ENCODE measurements around the gene PTPN9. TPM values are rescaled to one million over a fixed set of nuclear protein-coding genes. Genes with fewer than 3 reads are reported as not detected.
"Not testable (repeated sequence)": the region's sequence is repeated elsewhere in the genome, so short reads cannot be mapped to it uniquely, and the experiment has no call there.

PTPN9 gene
- total and polyA plus RNA-seq, 7 experiments from 2014 or later, result 11.2 to 35.6 (median 15.7) TPM

GRCh38 chr15:75525756-75526155 lies 53.4 kb downstream of the PTPN9 start:
- not testable (repeated sequence) for H3K9me3 ChIP-seq (ENCODE audit: control insufficient read depth in 2 of 3, low read length in 3 of 3); H3K4me3 Mint-ChIP-seq

GRCh38 chr15:75523011-75523410 lies 56.1 kb downstream of the PTPN9 start:
- ChIA-PET CTCF (no interaction called here), POLR2A (no interaction called here)
- peaks cover 0 to 45% (median 4%) of the 10 kb centered on the region in 3 experiments for H3K36me3 ChIP-seq (ENCODE audit: control insufficient read depth in 2 of 3, insufficient read depth in 3 of 3, low read length in 3 of 3)
- no peaks in the 10 kb centered on the region for H3K9me3 Mint-ChIP-seq
- H3K4me3 ChIP-seq (ENCODE audit: low read length), result no peak overlapping the region
- H3K27ac Mint-ChIP-seq, result no peak overlapping the region
- intact Hi-C loops (cut with micrococcal nuclease), result no loop called here
- H3K27ac ChIP-seq (ENCODE audit: low read depth, low read length), result no peak overlapping the region
- no peak for ATAC-seq
- H3K4me1 ChIP-seq (ENCODE audit: control insufficient read depth in 2 of 2, insufficient read depth in 2 of 2, low read length in 2 of 2), result no peaks in the 10 kb centered on the region
- no peak overlapping the region for H3K4me3 Mint-ChIP-seq
- H3K4me1 Mint-ChIP-seq, result peaks cover 0 to 4% (median 0%) of the 10 kb centered on the region in 7 donors
- DNase-seq, result no peak
- H3K36me3 Mint-ChIP-seq, result peaks cover 15 to 35% (median 29%) of the 10 kb centered on the region in 5 donors
- no peaks in the 10 kb centered on the region for H3K27me3 Mint-ChIP-seq
- no peaks in the 10 kb centered on the region for H3K27me3 ChIP-seq (ENCODE audit: control insufficient read depth in 2 of 2, insufficient read depth in 2 of 2, low read length in 2 of 2)
- H3K9me3 ChIP-seq (ENCODE audit: control insufficient read depth in 2 of 3, low read length in 3 of 3), result no peaks in the 10 kb centered on the region

More at GRCh38 chr15:75525756-75526155, 53.4 kb downstream of the PTPN9 start:
- H3K9me3 Mint-ChIP-seq; ATAC-seq; H3K4me1 Mint-ChIP-seq; DNase-seq; H3K4me1 ChIP-seq (ENCODE audit: control insufficient read depth in 2 of 2, insufficient read depth in 2 of 2, low read length in 2 of 2); H3K27me3 Mint-ChIP-seq; H3K4me3 ChIP-seq (ENCODE audit: low read length); intact Hi-C loops (cut with micrococcal nuclease); H3K27me3 ChIP-seq (ENCODE audit: control insufficient read depth in 2 of 2, insufficient read depth in 2 of 2, low read length in 2 of 2); H3K27ac ChIP-seq (ENCODE audit: low read depth, low read length): not testable (repeated sequence)
- POLR2A ChIA-PET, result interaction anchor here (1.0 kb wide), 1 partner anchor 113 kb away, joined by 3 read pairs; no protein-coding TSS in a partner anchor
- CTCF ChIA-PET, result interaction anchor here (0.6 kb wide), 1 partner anchor 149 kb away, joined by 5 read pairs; no protein-coding TSS in a partner anchor
- peaks cover 0 to 38% (median 4%) of the 10 kb centered on the region in 3 experiments for H3K36me3 ChIP-seq (ENCODE audit: control insufficient read depth in 2 of 3, insufficient read depth in 3 of 3, low read length in 3 of 3)
- peaks cover 15 to 31% (median 24%) of the 10 kb centered on the region in 5 donors for H3K36me3 Mint-ChIP-seq
- H3K27ac Mint-ChIP-seq, result peak overlapping the region in 1 of 9 donors; percentile 11

DNA sequence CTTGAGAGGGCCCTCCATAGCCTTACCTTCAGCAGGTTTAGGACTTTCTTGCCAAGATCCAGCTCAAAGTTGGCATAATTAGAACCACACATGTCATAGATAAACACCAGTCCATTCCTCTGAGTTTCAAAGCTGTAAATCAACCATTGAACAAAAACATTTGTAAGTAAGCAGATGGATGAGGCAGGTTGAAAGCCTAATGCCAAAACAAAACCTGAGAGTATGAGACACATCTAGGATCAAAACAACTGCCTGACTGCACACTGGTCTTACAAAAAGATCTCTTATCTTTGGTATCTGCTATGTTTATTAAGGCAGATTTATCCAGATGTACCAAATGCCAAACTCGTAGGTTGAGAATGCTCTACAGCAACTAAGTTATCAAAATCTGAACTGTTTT lies 61.9 kb downstream of the PTPN9 start:
- Mint-ChIP-seq H3K27ac (peak overlapping the region in 1 of 9 donors; percentile 6), H3K4me1 (peaks cover 0 to 2% (median 0%) of the 10 kb centered on the region in 7 donors), H3K4me3 (no peak overlapping the region), H3K9me3 (peaks cover 0 to 2% (median 0%) of the 10 kb centered on the region in 11 donors), H3K27me3 (no peaks in the 10 kb centered on the region), H3K36me3 (peaks cover 5 to 32% (median 19%) of the 10 kb centered on the region in 5 donors)
- H3K27ac ChIP-seq (ENCODE audit: low read depth, low read length), result no peak overlapping the region
- ATAC-seq (no peak), DNase-seq (no peak)
- intact Hi-C loops (cut with micrococcal nuclease), result no loop called here
- H3K4me3 ChIP-seq (ENCODE audit: low read length), result no peak overlapping the region
- CTCF ChIA-PET, result no interaction called here
- H3K4me1 ChIP-seq (ENCODE audit: control insufficient read depth in 2 of 2, insufficient read depth in 2 of 2, low read length in 2 of 2), result no peaks in the 10 kb centered on the region
- POLR2A ChIA-PET, result interaction anchor here (0.8 kb wide), 1 partner anchor 129 kb away, joined by 4 read pairs; no protein-coding TSS in a partner anchor
- peaks cover 0 to 35% (median 4%) of the 10 kb centered on the region in 3 experiments for H3K36me3 ChIP-seq (ENCODE audit: control insufficient read depth in 2 of 3, insufficient read depth in 3 of 3, low read length in 3 of 3)
- H3K27me3 ChIP-seq (ENCODE audit: control insufficient read depth in 2 of 2, insufficient read depth in 2 of 2, low read length in 2 of 2), result no peaks in the 10 kb centered on the region
- no peaks in the 10 kb centered on the region for H3K9me3 ChIP-seq (ENCODE audit: control insufficient read depth in 2 of 3, low read length in 3 of 3)

GRCh38 chr15:75508840-75509532 lies 70.1 kb downstream of the PTPN9 start:
- H3K27ac Mint-ChIP-seq, result peak overlapping the region in 5 of 9 donors; percentile 2 to 31 (median 21)
- Histone ChIP-seq H3K9me3 (ENCODE audit: control insufficient read depth in 2 of 3, low read length in 3 of 3) (no peaks in the 10 kb centered on the region), H3K36me3 (ENCODE audit: control insufficient read depth in 2 of 3, insufficient read depth in 3 of 3, low read length in 3 of 3) (peaks cover 0 to 32% (median 8%) of the 10 kb centered on the region in 3 experiments), H3K4me3 (ENCODE audit: low read length) (no peak overlapping the region), H3K4me1 (ENCODE audit: control insufficient read depth in 2 of 2, insufficient read depth in 2 of 2, low read length in 2 of 2) (no peaks in the 10 kb centered on the region), H3K27ac (ENCODE audit: low read depth, low read length) (no peak overlapping the region), H3K27me3 (ENCODE audit: control insufficient read depth in 2 of 2, insufficient read depth in 2 of 2, low read length in 2 of 2) (no peaks in the 10 kb centered on the region)
- H3K36me3 Mint-ChIP-seq, result peaks cover 0 to 16% (median 9%) of the 10 kb centered on the region in 5 donors
- intact Hi-C loops (cut with micrococcal nuclease), result loop anchor here (1.0 to 2.0 kb wide), 6 partner anchors 54 to 174 kb away; partner anchors contain the start of genes IMP3 (in 1 of the 2), MAN2C1 (in 1 of the 2), PTPN9 (in 1 of the 2) and SNUPN (in 1 of the 2)
- ATAC-seq (peak; percentile 37), DNase-seq (peak in 7 of 9 donors; percentile 38 to 65 (median 55))
- no peaks in the 10 kb centered on the region for H3K9me3 Mint-ChIP-seq
- no peak overlapping the region for H3K4me3 Mint-ChIP-seq
- ChIA-PET CTCF (interaction anchor here (0.6 to 3.9 kb wide), 10 partner anchors 9 to 201 kb away, joined by 3 to 31 read pairs (median 4); partner anchors contain the start of genes IMP3 and SNUPN), POLR2A (interaction anchor here (0.6 to 1.7 kb wide), 8 partner anchors 12 to 141 kb away, joined by 3 to 21 read pairs (median 4); partner anchors contain the start of genes IMP3, MAN2C1, PTPN9 and SNUPN)
- H3K27me3 Mint-ChIP-seq, result no peaks in the 10 kb centered on the region
- H3K4me1 Mint-ChIP-seq, result peaks cover 0 to 5% (median 4%) of the 10 kb centered on the region in 7 donors

DNA sequence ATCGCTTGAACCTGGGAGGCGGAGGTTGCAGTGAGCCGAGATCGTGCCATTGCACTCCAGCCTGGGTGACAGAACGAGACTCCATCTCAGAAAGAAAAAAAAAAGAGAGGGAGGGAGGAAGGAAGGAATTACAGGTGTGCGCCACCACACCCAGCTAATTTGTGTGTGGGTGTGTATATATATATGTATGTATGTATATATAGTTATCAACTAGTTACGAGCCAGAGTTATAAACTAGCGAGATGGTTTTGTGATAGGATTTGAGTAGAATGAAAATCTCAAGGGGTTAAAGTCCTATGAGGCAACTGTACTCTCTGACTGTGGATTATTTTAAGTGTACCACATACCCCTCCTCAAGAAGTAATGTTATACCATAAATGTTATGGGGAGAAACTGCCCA lies 76.8 kb downstream of the PTPN9 start:
- no peak overlapping the region for H3K4me3 ChIP-seq (ENCODE audit: low read length)
- no peak overlapping the region for H3K27ac Mint-ChIP-seq
- CTCF ChIA-PET, result interaction anchor here (1.1 kb wide), 1 partner anchor 9 kb away, joined by 4 read pairs; no protein-coding TSS in a partner anchor

DNA sequence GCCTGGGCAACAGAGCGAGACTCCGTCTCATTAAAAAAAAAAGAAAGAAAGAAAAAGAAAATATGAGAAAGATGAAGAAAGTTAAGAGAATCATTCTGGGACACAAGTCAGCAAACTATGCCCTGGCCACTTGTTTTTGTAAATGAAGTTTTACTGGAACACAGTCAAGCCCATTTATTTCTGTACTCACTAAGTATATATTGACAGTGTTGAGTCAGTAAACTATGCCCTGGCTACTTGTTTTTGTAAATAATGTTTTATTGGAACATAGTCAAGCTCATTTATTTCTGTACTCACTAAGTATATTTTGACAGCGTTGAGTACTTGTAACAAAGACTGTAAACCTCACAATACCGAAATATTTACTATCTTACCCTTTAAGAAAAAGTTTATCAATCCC lies 85.4 kb downstream of the PTPN9 start:
- Histone ChIP-seq H3K4me1 (ENCODE audit: control insufficient read depth in 2 of 2, insufficient read depth in 2 of 2, low read length in 2 of 2) (no peaks in the 10 kb centered on the region), H3K27me3 (ENCODE audit: control insufficient read depth in 2 of 2, insufficient read depth in 2 of 2, low read length in 2 of 2) (no peaks in the 10 kb centered on the region), H3K4me3 (ENCODE audit: low read length) (no peak overlapping the region), H3K27ac (ENCODE audit: low read depth, low read length) (no peak overlapping the region), H3K9me3 (ENCODE audit: control insufficient read depth in 2 of 3, low read length in 3 of 3) (no peaks in the 10 kb centered on the region), H3K36me3 (ENCODE audit: control insufficient read depth in 2 of 3, insufficient read depth in 3 of 3, low read length in 3 of 3) (peaks cover 0 to 5% (median 0%) of the 10 kb centered on the region in 3 experiments)
- Mint-ChIP-seq H3K36me3 (peaks cover 0 to 25% (median 12%) of the 10 kb centered on the region in 5 donors), H3K4me3 (no peak overlapping the region), H3K4me1 (peaks cover 0 to 8% (median 0%) of the 10 kb centered on the region in 7 donors), H3K27me3 (no peaks in the 10 kb centered on the region), H3K27ac (no peak overlapping the region), H3K9me3 (peaks cover 0 to 4% (median 0%) of the 10 kb centered on the region in 11 donors)
- intact Hi-C loops (cut with micrococcal nuclease), result no loop called here
- ChIA-PET POLR2A (interaction anchor here (0.7 kb wide), 1 partner anchor 97 kb away, joined by 5 read pairs; no protein-coding TSS in a partner anchor), CTCF (interaction anchor here (0.6 kb wide), 1 partner anchor 68 kb away, joined by 5 read pairs; no protein-coding TSS in a partner anchor)
- ATAC-seq (no peak), DNase-seq (no peak)

More for the DNA sequence above, 76.8 kb downstream of the PTPN9 start:
- POLR2A ChIA-PET, result no interaction called here
- peaks cover 0 to 16% (median 8%) of the 10 kb centered on the region in 3 experiments for H3K36me3 ChIP-seq (ENCODE audit: control insufficient read depth in 2 of 3, insufficient read depth in 3 of 3, low read length in 3 of 3)
- H3K9me3 ChIP-seq (ENCODE audit: control insufficient read depth in 2 of 3, low read length in 3 of 3), result no peaks in the 10 kb centered on the region
- H3K4me1 ChIP-seq (ENCODE audit: control insufficient read depth in 2 of 2, insufficient read depth in 2 of 2, low read length in 2 of 2), result no peaks in the 10 kb centered on the region
- DNase-seq, result no peak
- intact Hi-C loops (cut with micrococcal nuclease), result no loop called here
- H3K36me3 Mint-ChIP-seq, result peaks cover 0 to 26% (median 23%) of the 10 kb centered on the region in 5 donors
- no peaks in the 10 kb centered on the region for H3K27me3 Mint-ChIP-seq
- H3K27ac ChIP-seq (ENCODE audit: low read depth, low read length), result no peak overlapping the region
- H3K4me3 Mint-ChIP-seq, result no peak overlapping the region
- no peak for ATAC-seq
- peaks cover 0 to 2% (median 0%) of the 10 kb centered on the region in 7 donors for H3K4me1 Mint-ChIP-seq
- no peaks in the 10 kb centered on the region for H3K27me3 ChIP-seq (ENCODE audit: control insufficient read depth in 2 of 2, insufficient read depth in 2 of 2, low read length in 2 of 2)
- H3K9me3 Mint-ChIP-seq, result no peaks in the 10 kb centered on the region

All from naive thymus-derived CD4-positive, alpha-beta T cell (primary cell).